IPS-18c (cell line): Measurements from ENCODE around the gene ITPR1.

Experiments
- H3K4me3 ChIP-seq: 2 replicates; pipeline ENCODE4 v1.7.0; 2013; ENCODE audit warnings: low read depth, mild to moderate bottlenecking, low read length, moderate library complexity; ENCODE audit not compliant: insufficient read depth
- H3K9me3 ChIP-seq: one replicate; pipeline ENCODE4 v1.6.1; 2013; ENCODE audit warnings: mild to moderate bottlenecking, low read length, moderate library complexity; ENCODE audit not compliant: control insufficient read depth, insufficient read depth

ITPR1 gene

GRCh38 chr3:4794331-4794730 is 301.2 kb downstream of the ITPR1 start:
- Histone ChIP-seq H3K4me3 (no peak overlapping the region), H3K9me3 (peaks cover 7% of the 10 kb centered on the region)

GRCh38 chr3:4794798-4795197 is 301.6 kb downstream of the ITPR1 start:
- peaks cover 7% of the 10 kb centered on the region for H3K9me3 ChIP-seq
- H3K4me3 ChIP-seq = no peak overlapping the region

GRCh38 chr3:4795905-4796304 is 302.8 kb downstream of the ITPR1 start:
- Histone ChIP-seq H3K4me3 (no peak overlapping the region), H3K9me3 (peaks cover 7% of the 10 kb centered on the region)

- H3K9me3 ChIP-seq = peaks cover 7% of the 10 kb centered on the region
- no peak overlapping the region for H3K4me3 ChIP-seq
Measured at GRCh38 chr3:4797201-4797705, 304.1 kb downstream of the ITPR1 start.

- H3K4me3 ChIP-seq = no peak overlapping the region
- peaks cover 7% of the 10 kb centered on the region for H3K9me3 ChIP-seq
Measured at GRCh38 chr3:4799266-4800256, 306.4 kb downstream of the ITPR1 start.

GRCh38 chr3:4800595-4800994 is 307.4 kb downstream of the ITPR1 start:
- Histone ChIP-seq H3K4me3 (no peak overlapping the region), H3K9me3 (peaks cover 7% of the 10 kb centered on the region)

GRCh38 chr3:4801892-4802291 is 308.7 kb downstream of the ITPR1 start:
- no peak overlapping the region for H3K4me3 ChIP-seq
- peaks cover 5% of the 10 kb centered on the region for H3K9me3 ChIP-seq

- no peaks in the 10 kb centered on the region for H3K9me3 ChIP-seq
- no peak overlapping the region for H3K4me3 ChIP-seq
Measured at GRCh38 chr3:4802903-4803302, 309.8 kb downstream of the ITPR1 start.

GRCh38 chr3:4804161-4805058 is 311.3 kb downstream of the ITPR1 start:
- no peak overlapping the region for H3K4me3 ChIP-seq
- H3K9me3 ChIP-seq = no peaks in the 10 kb centered on the region

GRCh38 chr3:4805662-4806061 is 312.5 kb downstream of the ITPR1 start:
- H3K4me3 ChIP-seq = no peak overlapping the region
- no peaks in the 10 kb centered on the region for H3K9me3 ChIP-seq

GRCh38 chr3:4806535-4807108 is 313.5 kb downstream of the ITPR1 start:
- no peak overlapping the region for H3K4me3 ChIP-seq
- no peaks in the 10 kb centered on the region for H3K9me3 ChIP-seq

GRCh38 chr3:4807381-4808280 is 314.5 kb downstream of the ITPR1 start:
- H3K4me3 ChIP-seq = no peak overlapping the region
- H3K9me3 ChIP-seq = no peaks in the 10 kb centered on the region

GRCh38 chr3:4808637-4809036 is 315.5 kb downstream of the ITPR1 start:
- Histone ChIP-seq H3K4me3 (no peak overlapping the region), H3K9me3 (no peaks in the 10 kb centered on the region)

GRCh38 chr3:4809922-4810321 is 316.8 kb downstream of the ITPR1 start:
- Histone ChIP-seq H3K4me3 (no peak overlapping the region), H3K9me3 (no peaks in the 10 kb centered on the region)

- H3K9me3 ChIP-seq = no peaks in the 10 kb centered on the region
Measured at GRCh38 chr3:4812591-4812990, 319.4 kb downstream of the ITPR1 start.

GRCh38 chr3:4813909-4814304 is 320.8 kb downstream of the ITPR1 start:
- H3K9me3 ChIP-seq = no peaks in the 10 kb centered on the region
- H3K4me3 ChIP-seq = no peak overlapping the region

More at GRCh38 chr3:4812591-4812990, 319.4 kb downstream of the ITPR1 start:
- H3K4me3 ChIP-seq = no peak overlapping the region
